GM18519 (cell line): ENCODE measurements around the gene HAUS5.

Experiments used
- ATAC-seq: cut with Tn5 transposase; IDR thresholded peaks from one replicate; pipeline ENCODE4 v1.9.1; 2021; ENCODE audit warnings: mild to moderate bottlenecking, moderate library complexity; ENCODE audit not compliant: unreplicated experiment, low FRiP score

Gene HAUS5

GRCh38 chr19:35666251-35666913 lies 53.8 kb downstream of the HAUS5 start, which contains the start of gene UPK1A:
Gene UPK1A (plus strand): TSS chr19:35666517. CDS start chr19:35666813, 296 bp downstream.
- no peak for ATAC-seq

- ATAC-seq = no peak
These were observed 57.0 kb downstream of the HAUS5 start for GRCh38 chr19:35669566-35669965.

- ATAC-seq = no peak
These were observed 57.4 kb downstream of the HAUS5 start for GRCh38 chr19:35669974-35670373.

- no peak for ATAC-seq
These were observed 58.2 kb downstream of the HAUS5 start for GRCh38 chr19:35670686-35671085.

GRCh38 chr19:35671818-35672217 lies 59.3 kb downstream of the HAUS5 start:
- no peak for ATAC-seq

- ATAC-seq = no peak
These were observed 60.7 kb downstream of the HAUS5 start for GRCh38 chr19:35673121-35673804.
